T-cell (primary cell): ENCODE measurements around the gene OR5P2. TPM values are rescaled to one million over a fixed set of nuclear protein-coding genes. Genes with fewer than 3 reads are reported as not detected.
"Not testable (repeated sequence)": the region's sequence is repeated elsewhere in the genome, so short reads cannot be mapped to it uniquely, and the experiment has no call there.

Experiments
- ATAC-seq, 4 experiments: fragments of 200-7000 bp in 3 of 4; fragments of 150-1000 bp in 1 of 4; cut with Tn5 transposase; replicated peaks in 1 of 4; 1 replicate in 3 of 4; 2 replicates in 1 of 4; pipeline ENCODE4 v1.10.0; 2021; ENCODE audit warnings: moderate library complexity in 3 of 4, mild to moderate bottlenecking in 2 of 4, moderate number of reproducible peaks in 1 of 4
- CTCF ChIA-PET, 2 donors: fragments of 300-600 bp; sonication (Branson Sonifier 250); formaldehyde crosslinking; loops; one replicate each; lab custom pipeline; 2022; ENCODE audit warnings: antibody characterized with exemption in 2 of 2; lab: Charles Lee
- POLR2A ChIA-PET, 2 donors: fragments of 300-600 bp; sonication (Branson Sonifier 250); formaldehyde crosslinking; loops; one replicate each; lab custom pipeline; 2022; ENCODE audit warnings: antibody characterized with exemption in 2 of 2; lab: Charles Lee
- DNase-seq, 35 experiments: peaks; one replicate each; pipeline versions ENCODE4 v3.0.0 to v3.0.0-alpha.2; 2013 to 2023
- H3K27ac ChIP-seq: one replicate; pipeline ENCODE4 v1.5.1; 2013; ENCODE audit warnings: low read length
- H3K27me3 ChIP-seq, 2 experiments: replicated peaks in 1 of 2; 1 replicate in 1 of 2; 2 replicates in 1 of 2; pipeline versions ENCODE4 v1.6.1 to v1.7.0; 2013; ENCODE audit warnings: low read length in 1 of 2, mixed read lengths in 1 of 2; ENCODE audit not compliant: control insufficient read depth in 2 of 2, insufficient read depth in 2 of 2; ENCODE audit errors: extremely low read depth in 1 of 2
- H3K36me3 ChIP-seq, 2 donors: 1 replicate in 1 of 2; 2 replicates in 1 of 2; pipeline versions ENCODE4 v1.6.1 to v1.7.0; 2013; ENCODE audit warnings: low read length in 1 of 2; ENCODE audit not compliant: control insufficient read depth in 2 of 2, insufficient read depth in 1 of 2; ENCODE audit errors: extremely low read depth in 1 of 2
- H3K4me1 ChIP-seq, 2 experiments: 1 replicate in 1 of 2; 2 replicates in 1 of 2; pipeline versions ENCODE4 v1.6.1 to v1.7.0; 2013; ENCODE audit warnings: low read length in 2 of 2, mixed read lengths in 1 of 2; ENCODE audit not compliant: insufficient read depth in 2 of 2, control insufficient read depth in 1 of 2; ENCODE audit errors: extremely low read depth in 1 of 2
- H3K4me3 ChIP-seq, 2 donors: 1 replicate in 1 of 2; 2 replicates in 1 of 2; pipeline versions ENCODE4 v1.5.1 to v1.7.0; 2013; ENCODE audit warnings: mild to moderate bottlenecking in 2 of 2, low read length in 1 of 2, moderate library complexity in 1 of 2; ENCODE audit not compliant: control insufficient read depth in 1 of 2; ENCODE audit errors: extremely low read depth in 1 of 2
- H3K9me3 ChIP-seq: 2 replicates; pipeline ENCODE4 v1.7.0; 2013
- H3K27ac Mint-ChIP-seq, 2 donors: one replicate each; pipeline ENCODE4 v1.8.0; 2020 to 2021; ENCODE audit warnings: mild to moderate bottlenecking in 2 of 2, mixed read lengths in 2 of 2
- H3K27me3 Mint-ChIP-seq, 2 donors: one replicate each; pipeline ENCODE4 v1.8.0; 2021 to 2022; ENCODE audit warnings: mixed read lengths in 2 of 2
- H3K36me3 Mint-ChIP-seq: one replicate; pipeline ENCODE4 v1.8.0; 2021; ENCODE audit warnings: mixed read lengths
- H3K4me1 Mint-ChIP-seq, 3 donors: one replicate each; pipeline ENCODE4 v1.8.0; 2020 to 2022; ENCODE audit warnings: mixed read lengths in 3 of 3, mild to moderate bottlenecking in 1 of 3
- H3K4me3 Mint-ChIP-seq, 3 donors: one replicate each; pipeline ENCODE4 v1.8.0; 2020 to 2022; ENCODE audit warnings: mild to moderate bottlenecking in 3 of 3, mixed read lengths in 3 of 3, moderate library complexity in 3 of 3
- H3K9me3 Mint-ChIP-seq, 3 donors: one replicate each; pipeline ENCODE4 v1.8.0; 2020 to 2022; ENCODE audit warnings: mixed read lengths in 3 of 3
- WGBS: methylation state at CpG from one replicate; pipeline ENCODE4 v1.1.5; 2013; ENCODE audit warnings: missing lambda C conversion rate; ENCODE audit not compliant: insufficient coverage; 5-methylcytosine and 5-hydroxymethylcytosine counted together
- total RNA-seq, 35 experiments: library from RNA in 6 of 35; stranded (reverse) in 6 of 35; fragments of 120-200 nt in 1 of 35; gene quantifications; one replicate each; pipeline versions ENCODE4 v1.2.1 to v1.2.4 and lab custom pipeline; 2013 to 2026

The OR5P2 gene
- total RNA-seq, 5 donors from 2014 or later (not counting 1 experiment from before 2014, with no cell fraction given): not detected

GRCh38 chr11:7830740-7831139 is 34.0 kb upstream of the OR5P2 start, which contains the start of gene OR5P3:
Gene OR5P3 (minus strand): TSS chr11:7830840.
- CTCF ChIA-PET: no interaction called here
- no peaks in the 10 kb centered on the region for H3K36me3 ChIP-seq
- no peaks in the 10 kb centered on the region for H3K36me3 Mint-ChIP-seq
- H3K27ac ChIP-seq: no peak within 1 kb of the TSS
- no peak within 1 kb of the TSS for H3K4me3 Mint-ChIP-seq
- H3K4me1 ChIP-seq: no peaks in the 10 kb centered on the region
- H3K27ac Mint-ChIP-seq: no peak within 1 kb of the TSS
- no peak within 1 kb of the TSS for H3K4me3 ChIP-seq
- ATAC-seq (no peak), DNase-seq (no peak)
- H3K4me1 Mint-ChIP-seq: no peaks in the 10 kb centered on the region
- no peaks in the 10 kb centered on the region for H3K9me3 Mint-ChIP-seq
- no peaks in the 10 kb centered on the region for H3K27me3 ChIP-seq
- H3K9me3 ChIP-seq: no peaks in the 10 kb centered on the region
- POLR2A ChIA-PET: no interaction called here
- H3K27me3 Mint-ChIP-seq: peaks cover 0 to 8% of the 10 kb centered on the region in 2 donors

GRCh38 chr11:7826324-7826723 is 29.6 kb upstream of the OR5P2 start:
- no peaks in the 10 kb centered on the region for H3K9me3 Mint-ChIP-seq
- no peak overlapping the region for H3K27ac ChIP-seq
- H3K9me3 ChIP-seq: no peaks in the 10 kb centered on the region
- no peaks in the 10 kb centered on the region for H3K4me1 ChIP-seq
- no peaks in the 10 kb centered on the region for H3K4me1 Mint-ChIP-seq
- no peaks in the 10 kb centered on the region for H3K27me3 ChIP-seq
- ATAC-seq (no peak), DNase-seq (no peak)
- no peak overlapping the region for H3K4me3 ChIP-seq
- 82% methylated on average over 1 of the region's 3 CpGs for WGBS
- peaks cover 0 to 15% of the 10 kb centered on the region in 2 donors for H3K27me3 Mint-ChIP-seq
- ChIA-PET CTCF (no interaction called here), POLR2A (interaction anchor here in 1 of 2 donors (0.6 kb wide), 1 partner anchor 18 kb away, joined by 3 read pairs; no protein-coding TSS in a partner anchor)
- H3K36me3 ChIP-seq: no peaks in the 10 kb centered on the region
- H3K36me3 Mint-ChIP-seq: no peaks in the 10 kb centered on the region
- H3K4me3 Mint-ChIP-seq: no peak overlapping the region
- no peak overlapping the region for H3K27ac Mint-ChIP-seq

GRCh38 chr11:7820417-7820816 is 23.7 kb upstream of the OR5P2 start:
- ATAC-seq, H3K36me3 ChIP-seq, H3K27me3 ChIP-seq, H3K4me1 Mint-ChIP-seq, H3K9me3 ChIP-seq, H3K4me3 Mint-ChIP-seq, H3K4me3 ChIP-seq, H3K27ac Mint-ChIP-seq, H3K27ac ChIP-seq, POLR2A ChIA-PET, DNase-seq, H3K36me3 Mint-ChIP-seq, CTCF ChIA-PET, H3K4me1 ChIP-seq, H3K27me3 Mint-ChIP-seq: not testable (repeated sequence)
- WGBS: no CpG with 5 or more reads among the region's 3 CpGs
- peaks cover 11 to 14% (median 12%) of the 10 kb centered on the region in 3 donors for H3K9me3 Mint-ChIP-seq

GRCh38 chr11:7814897-7815296 is 18.2 kb upstream of the OR5P2 start:
- POLR2A ChIA-PET, H3K4me1 ChIP-seq, DNase-seq, H3K36me3 ChIP-seq, ATAC-seq, H3K9me3 ChIP-seq, H3K4me1 Mint-ChIP-seq, H3K4me3 Mint-ChIP-seq, H3K27me3 ChIP-seq, CTCF ChIA-PET, H3K27ac Mint-ChIP-seq, H3K27ac ChIP-seq, H3K27me3 Mint-ChIP-seq, H3K36me3 Mint-ChIP-seq, H3K4me3 ChIP-seq: not testable (repeated sequence)
- peaks cover 14 to 29% (median 24%) of the 10 kb centered on the region in 3 donors for H3K9me3 Mint-ChIP-seq
- WGBS: no CpG with 5 or more reads among the region's 2 CpGs

- H3K27me3 Mint-ChIP-seq, CTCF ChIA-PET, H3K4me1 ChIP-seq, H3K4me3 Mint-ChIP-seq, DNase-seq, H3K9me3 ChIP-seq, H3K27me3 ChIP-seq, H3K27ac ChIP-seq, H3K4me1 Mint-ChIP-seq, H3K36me3 ChIP-seq, H3K4me3 ChIP-seq, ATAC-seq, H3K27ac Mint-ChIP-seq, POLR2A ChIA-PET, H3K36me3 Mint-ChIP-seq: not testable (repeated sequence)
- H3K9me3 Mint-ChIP-seq: peaks cover 16 to 51% (median 33%) of the 10 kb centered on the region in 3 donors
- no CpG with 5 or more reads among the region's 2 CpGs for WGBS
Observed at GRCh38 chr11:7810301-7810700, 13.6 kb upstream of the OR5P2 start.

- Histone ChIP-seq H3K4me3 (no peak overlapping the region), H3K36me3 (no peaks in the 10 kb centered on the region), H3K27me3 (peaks cover 0 to 2% of the 10 kb centered on the region in 2 experiments), H3K9me3 (no peaks in the 10 kb centered on the region), H3K4me1 (no peaks in the 10 kb centered on the region), H3K27ac (no peak overlapping the region)
- ATAC-seq (no peak), DNase-seq (no peak)
- ChIA-PET CTCF (interaction anchor here in 1 of 2 donors (0.6 kb wide), 1 partner anchor 48 kb away, joined by 4 read pairs; no protein-coding TSS in a partner anchor), POLR2A (no interaction called here)
- Mint-ChIP-seq H3K9me3 (peaks cover 3 to 11% (median 8%) of the 10 kb centered on the region in 3 donors), H3K36me3 (no peaks in the 10 kb centered on the region), H3K4me3 (no peak overlapping the region), H3K27me3 (peaks cover 4 to 5% of the 10 kb centered on the region in 2 donors), H3K27ac (no peak overlapping the region), H3K4me1 (no peaks in the 10 kb centered on the region)
- no CpG with 5 or more reads among the region's 1 CpG for WGBS
Observed at GRCh38 chr11:7793233-7793632, 3.5 kb downstream of the OR5P2 start.

- Mint-ChIP-seq H3K9me3 (peaks cover 7 to 15% (median 14%) of the 10 kb centered on the region in 3 donors), H3K27ac (no peak overlapping the region), H3K36me3 (no peaks in the 10 kb centered on the region), H3K4me1 (no peaks in the 10 kb centered on the region), H3K27me3 (peaks cover 0 to 3% of the 10 kb centered on the region in 2 donors), H3K4me3 (no peak overlapping the region)
- Histone ChIP-seq H3K9me3 (no peaks in the 10 kb centered on the region), H3K27me3 (no peaks in the 10 kb centered on the region), H3K4me1 (no peaks in the 10 kb centered on the region), H3K27ac (no peak overlapping the region), H3K4me3 (no peak overlapping the region), H3K36me3 (no peaks in the 10 kb centered on the region)
- POLR2A ChIA-PET: no interaction called here
- no CpG with 5 or more reads among the region's 6 CpGs for WGBS
- ATAC-seq: no peak
- no peak for DNase-seq
- CTCF ChIA-PET: no interaction called here
Observed at GRCh38 chr11:7787239-7787638, 9.5 kb downstream of the OR5P2 start.
